IPS-15b (cell line): Measurements from ENCODE around the gene BCAS3.
A peak's percentile ranks its signal among the peaks of the same experiment; 100 is the strongest.

Experiments
- H3K27me3 ChIP-seq: one replicate; pipeline ENCODE4 v1.6.1; 2013; ENCODE audit warnings: low read length; ENCODE audit not compliant: control insufficient read depth, insufficient read depth
- H3K36me3 ChIP-seq: one replicate; pipeline ENCODE4 v1.6.1; 2013; ENCODE audit warnings: low read length; ENCODE audit not compliant: control insufficient read depth, insufficient read depth
- H3K4me1 ChIP-seq: one replicate; pipeline ENCODE4 v1.6.1; 2013; ENCODE audit warnings: mild to moderate bottlenecking, low read length; ENCODE audit not compliant: control insufficient read depth, insufficient read depth
- H3K4me3 ChIP-seq: one replicate; pipeline ENCODE4 v1.5.1; 2013; ENCODE audit warnings: low read depth, low read length
- H3K9ac ChIP-seq: one replicate; pipeline ENCODE4 v1.6.1; 2013; ENCODE audit warnings: low read depth, mild to moderate bottlenecking, low read length
- H3K9me3 ChIP-seq: one replicate; pipeline ENCODE4 v1.6.1; 2013; ENCODE audit warnings: mild to moderate bottlenecking, low read length; ENCODE audit not compliant: control insufficient read depth, insufficient read depth

The BCAS3 gene

DNA sequence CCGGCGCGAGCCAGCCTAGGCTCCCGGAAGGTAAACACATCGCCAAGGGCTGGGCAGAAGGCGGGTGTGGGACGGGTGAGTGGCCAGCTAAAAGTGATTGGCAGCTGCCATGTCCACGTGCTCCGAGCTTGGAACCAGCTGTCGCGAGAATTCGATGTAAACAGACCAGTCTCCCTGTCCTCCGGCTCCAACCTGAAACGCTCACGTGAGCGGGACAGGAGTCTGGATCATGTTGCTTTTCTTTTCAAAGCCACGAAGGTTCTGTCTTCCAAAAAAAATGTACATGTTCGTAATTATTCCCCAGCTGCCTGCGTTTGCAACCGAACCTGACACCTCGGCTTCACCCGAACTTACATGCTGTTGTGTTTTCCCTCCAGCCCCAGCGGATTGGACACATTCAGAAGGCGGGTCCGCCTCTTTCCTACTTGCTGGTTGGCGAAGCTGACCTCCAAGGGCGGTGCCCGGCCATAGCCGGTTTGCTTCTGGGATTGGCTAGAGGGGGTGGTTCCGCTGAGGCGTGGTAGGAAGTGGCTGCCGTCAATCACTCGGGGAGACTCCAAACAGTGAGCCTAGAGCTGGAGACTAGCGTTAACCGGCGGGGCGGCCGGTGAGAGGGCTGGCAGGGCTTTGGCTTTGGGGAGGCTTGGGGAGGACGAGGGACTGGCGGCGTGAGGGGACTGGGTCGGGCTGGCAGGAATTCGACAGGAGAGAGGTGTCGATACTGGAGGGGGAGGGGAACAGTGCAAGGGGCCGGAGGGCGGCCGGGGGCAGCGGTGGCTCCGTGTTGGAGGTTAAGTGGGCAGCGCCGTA, at the start of gene BCAS3:
TSS of gene BCAS3 (plus strand) at position 544 of the 810 bp plus-strand sequence.
- H3K4me3 ChIP-seq = peak within 1 kb of the TSS; percentile 96
- H3K9me3 ChIP-seq = no peaks in the 10 kb centered on the region
- peak within 1 kb of the TSS; percentile 84 for H3K9ac ChIP-seq
- H3K27me3 ChIP-seq = no peaks in the 10 kb centered on the region
- peaks cover 4% of the 10 kb centered on the region for H3K4me1 ChIP-seq
- no peaks in the 10 kb centered on the region for H3K36me3 ChIP-seq

DNA sequence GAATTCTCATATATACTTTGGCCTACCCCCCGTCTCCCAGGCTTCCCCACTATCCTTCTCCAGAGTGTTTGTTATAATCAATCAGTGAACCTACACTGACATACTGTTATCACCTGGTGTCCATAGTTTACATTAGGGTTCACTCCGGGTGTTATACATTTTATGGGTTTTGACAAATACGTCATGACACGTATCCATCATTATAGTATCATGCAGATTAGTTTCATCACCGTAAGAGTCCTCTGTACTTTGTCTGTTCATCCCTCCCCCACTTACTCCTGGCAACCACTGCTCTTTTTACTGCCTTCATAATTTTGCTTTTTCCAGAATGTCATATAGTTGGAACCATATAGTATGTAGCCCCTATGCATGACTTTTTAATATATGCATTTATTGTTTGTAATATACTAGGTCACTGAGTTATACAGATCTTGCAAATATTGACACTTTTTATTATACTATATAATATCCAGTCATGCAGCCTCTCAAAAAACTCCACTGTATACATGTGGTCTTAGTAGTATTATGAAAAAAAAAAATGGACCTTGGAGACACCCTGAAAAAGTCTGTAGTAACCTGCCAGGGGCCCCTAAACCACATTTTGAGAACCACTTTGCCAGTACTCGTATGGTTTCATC, 49.3 kb upstream of the BCAS3 start:
- Histone ChIP-seq H3K4me1 (no peaks in the 10 kb centered on the region), H3K27me3 (no peaks in the 10 kb centered on the region), H3K4me3 (no peak overlapping the region), H3K9me3 (no peaks in the 10 kb centered on the region), H3K9ac (no peak overlapping the region), H3K36me3 (no peaks in the 10 kb centered on the region)

DNA sequence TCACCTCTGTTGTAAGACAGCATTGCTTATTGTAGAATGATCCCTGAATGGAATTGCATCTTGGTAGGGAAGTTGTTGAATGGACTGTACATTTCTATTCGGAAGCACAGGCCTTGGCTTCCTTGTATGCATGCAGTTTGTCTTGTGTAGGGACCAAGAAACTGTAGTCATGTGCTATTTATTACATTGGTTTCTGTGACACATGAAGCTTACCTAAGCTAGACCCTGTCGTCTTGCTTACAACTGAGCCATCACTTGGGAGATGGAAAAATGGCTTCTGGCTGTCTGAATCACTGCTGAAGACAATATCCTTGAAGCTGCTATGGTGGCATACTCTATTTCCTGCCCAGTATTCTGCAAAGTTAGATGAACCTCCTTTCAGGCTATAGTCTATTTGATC, 48.5 kb upstream of the BCAS3 start:
- Histone ChIP-seq H3K36me3 (peaks cover 3% of the 10 kb centered on the region), H3K9ac (no peak overlapping the region), H3K4me1 (no peaks in the 10 kb centered on the region), H3K4me3 (no peak overlapping the region), H3K27me3 (no peaks in the 10 kb centered on the region), H3K9me3 (no peaks in the 10 kb centered on the region)

DNA sequence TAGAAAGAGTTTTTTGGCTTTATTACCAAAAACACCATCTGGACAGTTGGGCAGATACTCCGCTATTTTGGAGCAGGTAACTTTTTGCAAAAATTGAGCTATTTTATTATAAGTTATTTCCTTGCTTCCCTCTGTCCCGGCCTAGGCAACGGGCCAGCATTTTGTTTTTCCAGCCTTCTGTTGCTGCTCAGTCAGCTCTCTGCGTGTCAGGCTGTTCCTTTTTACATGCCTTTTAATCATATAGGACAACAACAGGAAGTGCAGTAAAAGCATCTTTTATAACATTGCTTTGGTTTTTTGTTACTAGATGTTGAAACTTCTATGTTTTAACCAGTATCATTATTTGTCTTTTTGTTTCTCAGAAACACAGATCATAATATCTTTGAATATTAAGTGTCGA, 47.3 kb upstream of the BCAS3 start:
- Histone ChIP-seq H3K9me3 (no peaks in the 10 kb centered on the region), H3K36me3 (peaks cover 5% of the 10 kb centered on the region), H3K9ac (no peak overlapping the region), H3K4me1 (no peaks in the 10 kb centered on the region), H3K27me3 (no peaks in the 10 kb centered on the region), H3K4me3 (no peak overlapping the region)

DNA sequence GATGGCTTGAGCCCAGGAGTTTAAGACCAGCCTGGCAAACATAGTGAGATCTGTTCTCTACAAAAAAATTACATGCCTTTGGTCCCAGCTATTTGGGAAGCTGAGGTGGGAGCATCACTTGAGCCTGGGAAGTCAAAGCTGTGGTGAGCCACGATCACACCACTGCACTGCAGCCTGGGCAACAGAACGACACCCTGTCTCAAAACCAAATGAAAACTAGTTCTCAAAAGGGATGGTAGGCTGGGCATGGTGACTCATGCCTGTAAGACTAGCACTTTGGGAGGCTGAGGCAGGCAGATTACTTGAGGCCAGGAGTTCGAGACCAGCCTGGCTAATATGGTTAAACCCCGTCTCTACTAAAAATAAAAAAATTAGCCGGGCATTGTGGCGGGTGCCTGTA, 46.5 kb upstream of the BCAS3 start:
- no peaks in the 10 kb centered on the region for H3K4me1 ChIP-seq
- H3K36me3 ChIP-seq = peaks cover 5% of the 10 kb centered on the region
- no peak overlapping the region for H3K4me3 ChIP-seq
- H3K27me3 ChIP-seq = no peaks in the 10 kb centered on the region
- no peaks in the 10 kb centered on the region for H3K9me3 ChIP-seq
- no peak overlapping the region for H3K9ac ChIP-seq

DNA sequence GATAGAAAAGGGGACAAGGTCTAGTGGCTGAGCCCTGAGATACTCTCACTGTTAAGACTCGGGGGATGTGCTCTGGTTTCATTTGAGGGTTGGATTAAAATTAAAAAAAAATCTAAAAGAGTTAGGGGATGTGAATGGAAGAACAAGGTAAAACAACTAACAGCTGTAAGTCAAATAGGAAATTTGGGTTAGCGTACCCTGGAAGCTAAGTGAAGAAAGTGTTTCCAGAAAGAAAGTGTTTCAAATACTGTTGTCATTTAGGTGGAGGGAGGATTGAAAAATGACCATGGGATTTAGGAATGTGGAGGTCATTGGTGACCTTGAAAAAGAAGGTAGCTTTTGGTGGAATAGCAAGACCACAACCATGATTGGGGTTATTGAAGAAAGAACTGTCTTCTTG, 40.0 kb upstream of the BCAS3 start:
- Histone ChIP-seq H3K9me3 (no peaks in the 10 kb centered on the region), H3K27me3 (no peaks in the 10 kb centered on the region), H3K36me3 (peaks cover 7% of the 10 kb centered on the region), H3K9ac (no peak overlapping the region), H3K4me1 (no peaks in the 10 kb centered on the region), H3K4me3 (no peak overlapping the region)

DNA sequence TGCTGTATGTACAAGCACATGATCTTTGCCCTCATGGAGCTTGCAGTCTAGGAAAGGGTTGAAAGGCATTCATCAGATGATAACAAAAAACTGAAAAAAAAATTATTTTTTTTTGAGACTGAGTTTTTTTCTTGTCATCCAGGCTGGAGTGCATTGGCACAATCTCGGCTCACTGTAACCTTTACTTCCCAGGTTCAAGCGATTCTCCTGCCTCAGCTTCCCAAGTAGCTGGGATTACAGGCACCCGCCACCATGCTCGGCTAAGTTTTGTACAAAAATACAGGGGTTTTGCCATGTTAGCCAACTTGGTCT, 38.7 kb upstream of the BCAS3 start:
- H3K27me3 ChIP-seq = no peaks in the 10 kb centered on the region
- peaks cover 5% of the 10 kb centered on the region for H3K36me3 ChIP-seq
- no peaks in the 10 kb centered on the region for H3K9me3 ChIP-seq
- no peak overlapping the region for H3K4me3 ChIP-seq
- H3K4me1 ChIP-seq = no peaks in the 10 kb centered on the region
- no peak overlapping the region for H3K9ac ChIP-seq

DNA sequence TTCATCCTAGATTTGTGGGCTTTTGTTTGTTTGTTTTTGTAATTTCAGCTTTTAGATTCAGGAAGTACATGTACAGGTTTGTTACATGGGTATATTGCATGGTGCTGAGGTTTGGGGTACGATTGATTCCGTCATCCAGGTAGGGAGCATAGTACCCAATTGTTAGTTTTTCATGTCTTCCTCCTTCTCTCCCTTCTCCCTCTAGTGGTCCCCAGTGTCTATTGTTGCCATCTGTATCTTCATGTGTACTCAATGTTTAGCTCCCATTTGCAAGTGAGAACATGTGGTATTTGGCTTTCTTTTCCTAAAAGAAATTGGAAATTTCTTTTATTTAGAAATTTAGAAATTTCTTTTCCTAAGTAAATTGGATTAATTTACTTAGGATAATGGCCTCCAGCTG, 37.1 kb upstream of the BCAS3 start:
- Histone ChIP-seq H3K9me3 (no peaks in the 10 kb centered on the region), H3K4me1 (no peaks in the 10 kb centered on the region), H3K9ac (no peak overlapping the region), H3K36me3 (peaks cover 2% of the 10 kb centered on the region), H3K27me3 (no peaks in the 10 kb centered on the region), H3K4me3 (no peak overlapping the region)

DNA sequence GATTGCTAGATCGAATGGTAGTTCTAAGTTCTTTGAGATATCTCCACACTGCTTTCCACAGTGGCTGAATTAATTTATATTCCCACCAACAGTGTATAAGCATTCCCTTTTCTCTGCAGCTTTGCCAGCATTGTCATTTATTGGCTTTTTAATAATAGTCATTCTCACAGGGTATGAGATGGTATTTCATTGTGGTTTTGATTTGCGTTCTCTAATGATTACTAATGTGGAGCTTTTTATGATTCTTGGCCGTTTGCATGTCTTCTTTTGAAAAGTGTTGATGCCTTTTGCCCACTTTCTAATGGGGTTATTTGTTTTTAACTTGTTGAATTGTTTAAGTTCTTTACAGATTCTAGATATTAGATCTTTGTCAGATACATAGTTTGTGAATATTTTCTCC, 36.5 kb upstream of the BCAS3 start:
- H3K36me3 ChIP-seq = peaks cover 2% of the 10 kb centered on the region
- H3K9ac ChIP-seq = no peak overlapping the region
- H3K4me3 ChIP-seq = no peak overlapping the region
- H3K27me3 ChIP-seq = no peaks in the 10 kb centered on the region
- H3K9me3 ChIP-seq = no peaks in the 10 kb centered on the region
- H3K4me1 ChIP-seq = no peaks in the 10 kb centered on the region

DNA sequence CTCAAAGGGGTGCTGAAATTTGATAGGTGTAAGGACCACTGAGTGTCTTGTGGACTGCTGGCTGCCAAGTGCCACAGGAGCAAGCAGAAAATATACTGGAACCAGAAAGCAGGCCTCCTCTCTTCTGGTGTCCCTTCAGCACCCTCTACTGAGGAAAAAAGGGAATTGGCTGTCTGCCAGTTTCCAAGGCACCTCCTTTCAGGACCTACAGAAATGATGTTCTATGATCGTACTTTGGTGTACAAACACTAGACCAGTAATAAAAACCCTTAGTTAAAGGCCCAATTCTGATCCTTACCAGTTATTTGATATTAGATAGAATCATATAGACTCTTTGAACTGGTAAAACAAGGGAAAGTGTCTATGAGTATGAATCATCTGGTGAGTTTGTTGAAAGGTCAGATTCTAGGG, 35.8 kb upstream of the BCAS3 start:
- Histone ChIP-seq H3K36me3 (no peaks in the 10 kb centered on the region), H3K9ac (no peak overlapping the region), H3K4me1 (no peaks in the 10 kb centered on the region)

DNA sequence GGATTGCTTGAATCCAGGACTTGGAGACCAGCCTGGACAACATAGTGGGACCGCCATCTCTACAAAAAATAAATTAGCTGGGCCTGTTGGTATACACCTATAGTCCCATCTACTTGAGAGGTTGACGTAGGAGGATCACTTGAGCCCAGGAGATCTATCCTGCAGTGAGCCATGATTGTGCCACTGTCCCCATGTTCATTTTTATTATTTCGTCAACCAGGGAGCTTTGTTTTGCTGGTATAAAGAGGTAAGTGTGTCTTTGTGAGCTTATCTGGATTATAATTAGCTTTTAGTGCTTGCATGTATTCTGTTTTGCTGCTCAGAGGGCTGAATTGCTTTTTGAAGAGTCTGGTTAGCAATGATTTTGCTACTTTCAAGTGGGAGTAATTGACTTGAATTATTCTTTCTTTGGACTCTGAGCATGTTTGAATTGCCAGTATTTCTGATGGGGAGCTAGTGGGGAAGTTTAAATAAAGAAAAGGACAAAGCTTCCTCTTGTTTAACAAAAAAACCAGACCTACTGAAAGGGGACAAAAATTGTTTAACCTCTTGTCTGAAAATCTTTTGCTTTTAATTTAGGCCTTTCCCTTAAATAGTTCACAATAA, 31.6 kb upstream of the BCAS3 start:
- Histone ChIP-seq H3K4me1 (no peaks in the 10 kb centered on the region), H3K9ac (no peak overlapping the region), H3K9me3 (no peaks in the 10 kb centered on the region), H3K36me3 (no peaks in the 10 kb centered on the region), H3K27me3 (no peaks in the 10 kb centered on the region), H3K4me3 (no peak overlapping the region)

More for the DNA sequence above, 35.8 kb upstream of the BCAS3 start:
- H3K4me3 ChIP-seq = no peak overlapping the region
- H3K9me3 ChIP-seq = no peaks in the 10 kb centered on the region
- no peaks in the 10 kb centered on the region for H3K27me3 ChIP-seq

DNA sequence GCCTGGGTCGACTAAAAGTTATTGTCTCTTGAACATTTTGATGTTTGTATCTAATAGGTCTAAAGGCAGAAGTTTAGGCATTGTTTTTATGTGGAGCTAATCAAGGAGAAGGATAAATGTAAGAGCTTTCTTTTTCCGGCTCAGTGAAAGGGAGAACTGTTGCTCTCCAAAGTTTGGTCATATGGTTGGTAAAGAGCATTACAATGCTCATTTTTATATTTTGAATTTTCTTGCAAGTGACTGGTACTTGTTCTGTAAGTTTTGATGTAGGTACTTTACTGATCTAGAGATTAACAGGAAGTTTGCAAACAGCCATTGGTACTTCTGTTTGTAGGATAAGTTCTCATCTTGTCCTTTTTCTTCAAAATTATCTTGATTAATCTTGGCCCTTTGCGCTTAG, 30.9 kb upstream of the BCAS3 start:
- no peak overlapping the region for H3K9ac ChIP-seq
- no peaks in the 10 kb centered on the region for H3K36me3 ChIP-seq

More for the DNA sequence above, 30.9 kb upstream of the BCAS3 start:
- no peaks in the 10 kb centered on the region for H3K27me3 ChIP-seq
- H3K4me3 ChIP-seq = no peak overlapping the region
- H3K4me1 ChIP-seq = no peaks in the 10 kb centered on the region
- H3K9me3 ChIP-seq = no peaks in the 10 kb centered on the region
